NCI-H774 (cell line): ENCODE measurements around the gene KSR2.

Source experiments
- DNase-seq: peaks from one replicate; lab custom pipeline; 2025; lab: John Stamatoyannopoulos, UW

KSR2 gene

GRCh38 chr12:117688446-117688845, 280.3 kb downstream of the KSR2 start:
- no peak for DNase-seq

GRCh38 chr12:117686911-117687377, 281.8 kb downstream of the KSR2 start:
- no peak for DNase-seq

- DNase-seq: no peak
Measured at GRCh38 chr12:117686210-117686609, 282.6 kb downstream of the KSR2 start.

GRCh38 chr12:117685110-117685926, 283.5 kb downstream of the KSR2 start:
- peak; percentile 47 for DNase-seq

GRCh38 chr12:117684471-117684870, 284.3 kb downstream of the KSR2 start:
- DNase-seq: no peak

GRCh38 chr12:117680312-117680711, 288.5 kb downstream of the KSR2 start:
- DNase-seq: no peak

- DNase-seq: no peak
Measured at GRCh38 chr12:117679776-117680175, 289.0 kb downstream of the KSR2 start.

GRCh38 chr12:117674763-117675162, 294.0 kb downstream of the KSR2 start:
- DNase-seq: no peak

- no peak for DNase-seq
Measured at GRCh38 chr12:117674313-117674712, 294.5 kb downstream of the KSR2 start.

- no peak for DNase-seq
Measured at GRCh38 chr12:117671734-117672133, 297.1 kb downstream of the KSR2 start.

GRCh38 chr12:117664169-117664568, 304.6 kb downstream of the KSR2 start:
- no peak for DNase-seq

- DNase-seq: no peak
Measured at GRCh38 chr12:117662620-117663395, 306.0 kb downstream of the KSR2 start.

- no peak for DNase-seq
Measured at GRCh38 chr12:117662220-117662619, 306.6 kb downstream of the KSR2 start.

- no peak for DNase-seq
Measured at GRCh38 chr12:117661471-117661870, 307.3 kb downstream of the KSR2 start.

- DNase-seq: no peak
Measured at GRCh38 chr12:117660896-117661295, 307.9 kb downstream of the KSR2 start.

- no peak for DNase-seq
Measured at GRCh38 chr12:117658226-117658625, 310.6 kb downstream of the KSR2 start.

- DNase-seq: no peak
Measured at GRCh38 chr12:117649796-117650195, 319.0 kb downstream of the KSR2 start.

- no peak for DNase-seq
Measured at GRCh38 chr12:117646520-117646919, 322.3 kb downstream of the KSR2 start.

- no peak for DNase-seq
Measured at GRCh38 chr12:117645473-117645872, 323.3 kb downstream of the KSR2 start.

GRCh38 chr12:117643971-117644370, 324.8 kb downstream of the KSR2 start:
- no peak for DNase-seq

GRCh38 chr12:117641885-117642284, 326.9 kb downstream of the KSR2 start:
- no peak for DNase-seq

GRCh38 chr12:117640511-117640910, 328.3 kb downstream of the KSR2 start:
- no peak for DNase-seq

GRCh38 chr12:117629454-117629853, 339.3 kb downstream of the KSR2 start:
- DNase-seq: no peak
